Caco-2 (cell line): ENCODE data around the gene PAK4. TPM values are rescaled to one million over a fixed set of nuclear protein-coding genes. Genes with fewer than 3 reads are reported as not detected.
A peak's percentile ranks its signal among the peaks of the same experiment; 100 is the strongest.

Experiments used
- BruUV-seq: library from RNA; stranded (reverse); fragments of 400-500 nt; replicated peaks from 2 replicates; lab custom pipeline; 2021; lab: Mats Ljungman, UMichigan
- CTCF ChIA-PET: fragments of 300-600 bp; sonication (Branson Sonifier 250); formaldehyde crosslinking; loops from one replicate; lab custom pipeline; 2022; ENCODE audit warnings: antibody characterized with exemption; lab: Charles Lee
- POLR2A ChIA-PET: fragments of 300-600 bp; sonication (Branson Sonifier 250); formaldehyde crosslinking; loops from one replicate; lab custom pipeline; 2022; ENCODE audit warnings: antibody characterized with exemption; lab: Charles Lee
- DNase-seq, 2 experiments: peaks; one replicate each; pipeline versions ENCODE4 v3.0.0 to v3.0.0-alpha.2; 2020 to 2022
- H3K27me3 ChIP-seq: replicated peaks from 2 replicates; pipeline ENCODE4 v1.6.0; 2011; ENCODE audit warnings: low read length; ENCODE audit not compliant: control insufficient read depth, insufficient read depth
- H3K36me3 ChIP-seq: 2 replicates; pipeline ENCODE4 v1.5.1; 2011; ENCODE audit warnings: low read length; ENCODE audit not compliant: control insufficient read depth, insufficient read depth
- H3K4me1 ChIP-seq: fragments of 250-450 bp; sonication (Bioruptor Pico); 2 replicates; pipeline ENCODE4 v1.5.1; 2020; ENCODE audit warnings: mild to moderate bottlenecking
- H3K4me3 ChIP-seq: 2 replicates; pipeline ENCODE4 v1.5.1; 2011; ENCODE audit warnings: low read depth, mild to moderate bottlenecking, control low read depth, low read length
- H3K9me3 ChIP-seq: fragments of 250-450 bp; sonication (Bioruptor Pico); 2 replicates; pipeline ENCODE4 v1.5.1; 2020; ENCODE audit warnings: mild to moderate bottlenecking, moderate library complexity
- H3K27ac Mint-ChIP-seq: one replicate; pipeline ENCODE4 v1.8.0; 2022; ENCODE audit warnings: mixed read lengths; ENCODE audit not compliant: unreplicated experiment
- H3K27me3 Mint-ChIP-seq: one replicate; pipeline ENCODE4 v1.8.0; 2022; ENCODE audit warnings: mixed read lengths; ENCODE audit not compliant: insufficient read depth, unreplicated experiment
- H3K36me3 Mint-ChIP-seq: one replicate; pipeline ENCODE4 v1.8.0; 2022; ENCODE audit warnings: mild to moderate bottlenecking, mixed read lengths; ENCODE audit not compliant: insufficient read depth, unreplicated experiment
- H3K4me1 Mint-ChIP-seq: one replicate; pipeline ENCODE4 v1.8.0; 2022; ENCODE audit warnings: low read depth, mixed read lengths; ENCODE audit not compliant: unreplicated experiment
- H3K4me3 Mint-ChIP-seq: one replicate; pipeline ENCODE4 v1.8.0; 2022; ENCODE audit warnings: mild to moderate bottlenecking, moderate library complexity, mixed read lengths; ENCODE audit not compliant: unreplicated experiment
- H3K9me3 Mint-ChIP-seq: one replicate; pipeline ENCODE4 v1.8.0; 2022; ENCODE audit warnings: mixed read lengths; ENCODE audit not compliant: unreplicated experiment
- CTCF ChIP-seq, 2 experiments: fragments of 200-600 bp in 1 of 2; IDR thresholded peaks; 1 replicate in 1 of 2; 2 replicates in 1 of 2; pipeline versions ENCODE4 v1.5.1 to v1.8.0; 2011 to 2022; ENCODE audit warnings: antibody characterized with exemption in 1 of 2, control low read depth in 1 of 2, inconsistent platforms in 1 of 2, low read depth in 1 of 2, low read length in 1 of 2, mild to moderate bottlenecking in 1 of 2, moderate library complexity in 1 of 2; ENCODE audit not compliant: insufficient read depth in 1 of 2, severe bottlenecking in 1 of 2, unreplicated experiment in 1 of 2
- intact Hi-C: fragments of 100-400 bp; cut with micrococcal nuclease; formaldehyde crosslinking; loops from one replicate; pipeline ENCODE4 v1.10.0; 2022; ENCODE audit not compliant: unreplicated experiment
- total RNA-seq: library from RNA; stranded (reverse); gene quantifications from 2 replicates; pipeline ENCODE4 v1.2.3, GENCODE V29; 2022

The PAK4 gene
- total RNA-seq, 1 experiment from 2014 or later = 112 TPM

GRCh38 chr19:39131255-39131755 lies 5.7 kb downstream of the PAK4 start:
- Mint-ChIP-seq H3K4me1 (peaks cover 54% of the 10 kb centered on the region), H3K27ac (no peak overlapping the region), H3K27me3 (no peaks in the 10 kb centered on the region), H3K4me3 (no peak overlapping the region), H3K9me3 (no peaks in the 10 kb centered on the region), H3K36me3 (peaks cover 46% of the 10 kb centered on the region)
- no peak for TF ChIP-seq CTCF (IDR thresholded peaks at IDR 0.05; ENCODE audit: insufficient read depth in 1 of 2, low read depth in 1 of 2, low read length in 1 of 2, severe bottlenecking in 1 of 2, unreplicated experiment in 1 of 2)
- no peaks in the 10 kb centered on the region; the same call in none of the 2 replicates for H3K36me3 ChIP-seq
- DNase-seq = no peak
- intact Hi-C loops = no loop called here
- no peaks in the 10 kb centered on the region for H3K9me3 ChIP-seq
- CTCF ChIA-PET = no interaction called here
- H3K27me3 ChIP-seq = no peaks in the 10 kb centered on the region
- POLR2A ChIA-PET = no interaction called here
- peaks cover 42% of the 10 kb centered on the region for H3K4me1 ChIP-seq
- no peak overlapping the region for H3K4me3 ChIP-seq
- BruUV-seq = no TSS peak

GRCh38 chr19:39132344-39132969 lies 6.9 kb downstream of the PAK4 start:
- peaks cover 45% of the 10 kb centered on the region for H3K4me1 ChIP-seq
- BruUV-seq = no TSS peak
- ChIA-PET POLR2A (no interaction called here), CTCF (interaction anchor here (1.3 kb wide), 1 partner anchor 12 kb away, joined by 3 read pairs; no protein-coding TSS in a partner anchor)
- Mint-ChIP-seq H3K36me3 (peaks cover 51% of the 10 kb centered on the region), H3K27me3 (no peaks in the 10 kb centered on the region), H3K27ac (peak overlapping the region; percentile 65), H3K4me3 (no peak overlapping the region), H3K9me3 (no peaks in the 10 kb centered on the region), H3K4me1 (peaks cover 59% of the 10 kb centered on the region)
- no peaks in the 10 kb centered on the region; the same call in none of the 2 replicates for H3K36me3 ChIP-seq
- no peak overlapping the region for H3K4me3 ChIP-seq
- intact Hi-C loops = no loop called here
- H3K9me3 ChIP-seq = no peaks in the 10 kb centered on the region
- no peak for DNase-seq
- no peak for TF ChIP-seq CTCF (IDR thresholded peaks at IDR 0.05; ENCODE audit: insufficient read depth in 1 of 2, low read depth in 1 of 2, low read length in 1 of 2, severe bottlenecking in 1 of 2, unreplicated experiment in 1 of 2)
- no peaks in the 10 kb centered on the region for H3K27me3 ChIP-seq

DNA sequence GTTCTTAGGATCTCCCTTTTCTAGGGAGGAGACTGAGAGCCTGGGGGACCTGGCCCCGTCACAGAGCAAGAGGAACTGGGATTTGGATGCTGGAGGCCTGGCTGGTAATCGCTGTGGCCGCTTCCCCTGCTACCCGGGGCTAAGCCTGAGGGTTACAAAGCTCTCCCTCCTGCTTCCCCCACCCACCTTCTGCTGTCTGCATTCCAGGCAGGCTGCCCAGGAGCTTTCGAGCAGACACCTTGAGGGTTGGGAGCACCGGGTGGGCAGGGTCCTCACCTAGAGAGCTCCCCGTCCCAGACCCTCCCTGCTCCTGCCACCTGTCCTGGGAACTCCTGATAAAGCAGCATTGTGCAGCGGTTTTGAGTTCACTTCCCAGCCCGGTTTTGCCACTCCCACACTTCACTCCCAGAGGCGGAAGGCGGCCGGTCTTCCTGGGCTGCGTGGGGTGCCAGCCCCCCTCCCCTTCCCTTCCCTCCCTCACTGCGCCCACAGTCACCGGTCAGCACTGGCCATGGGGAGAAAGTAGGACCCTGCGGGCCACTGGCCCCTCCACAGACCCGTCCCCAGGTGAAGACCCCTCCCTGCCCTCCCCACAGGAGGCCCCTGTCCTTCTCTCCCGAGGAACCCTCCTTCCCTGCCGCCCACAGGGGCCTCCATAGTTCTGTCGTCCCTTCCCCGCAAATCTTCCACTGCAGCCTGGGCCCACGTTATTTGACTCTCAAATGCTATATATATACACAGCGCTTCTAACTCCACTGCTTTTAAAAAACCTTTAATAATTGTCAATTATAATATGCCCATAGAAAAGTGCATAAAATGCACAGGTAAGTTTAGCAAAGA lies 8.1 kb downstream of the PAK4 start:
- Histone ChIP-seq H3K36me3 (no peaks in the 10 kb centered on the region; the same call in none of the 2 replicates), H3K27me3 (no peaks in the 10 kb centered on the region), H3K9me3 (peaks cover 4% of the 10 kb centered on the region; the same call in 1 of the 2 replicates), H3K4me3 (no peak overlapping the region), H3K4me1 (peaks cover 45% of the 10 kb centered on the region)
- Mint-ChIP-seq H3K4me3 (no peak overlapping the region), H3K9me3 (no peaks in the 10 kb centered on the region), H3K4me1 (peaks cover 63% of the 10 kb centered on the region), H3K36me3 (peaks cover 62% of the 10 kb centered on the region), H3K27ac (peak overlapping the region; percentile 33), H3K27me3 (no peaks in the 10 kb centered on the region)
- no peak for TF ChIP-seq CTCF (IDR thresholded peaks at IDR 0.05; ENCODE audit: insufficient read depth in 1 of 2, low read depth in 1 of 2, low read length in 1 of 2, severe bottlenecking in 1 of 2, unreplicated experiment in 1 of 2)
- intact Hi-C loops = no loop called here
- BruUV-seq = no TSS peak
- ChIA-PET POLR2A (no interaction called here), CTCF (interaction anchor here (0.6 to 1.3 kb wide), 2 partner anchors 11 to 203 kb away, joined by 3 read pairs; partner anchors contain the start of genes MRPS12 and SARS2)
- no peak for DNase-seq
